ENCODE data around the gene EPHA5. TPM values are rescaled to one million over a fixed set of nuclear protein-coding genes. Genes with fewer than 3 reads are reported as not detected.

EPHA5 gene
- total RNA-seq, 2 donors from 2014 or later, result under 0.01 TPM; not detected in 1

GRCh38 chr4:65302145-65302544 is 368.1 kb downstream of the EPHA5 start:
- 10 to 12% methylated on average over 1 of the region's 1 CpG for WGBS, 2 donors
- Histone ChIP-seq H3K4me3 (no peak overlapping the region), H3K27me3 (no peaks in the 10 kb centered on the region), H3K36me3 (replicated peaks in 1 of 2; ENCODE audit: insufficient read depth in 1 of 2, low read depth in 2 of 2) (no peaks in the 10 kb centered on the region), H3K4me1 (no peaks in the 10 kb centered on the region), H3K27ac (no peak overlapping the region), H3K9me3 (no peaks in the 10 kb centered on the region)
- TF ChIP-seq CTCF (IDR thresholded peaks at IDR 0.05), result no peak
- TF ChIP-seq POLR2A (IDR thresholded peaks at IDR 0.05), result no peak
- ATAC-seq, result no peak
- DNase-seq, result no peak
- intact Hi-C loops (cut with DNase I), result no loop called here

- WGBS, 2 donors, result 60 to 66% methylated on average over 4 of the region's 4 CpGs
- Histone ChIP-seq H3K27ac (no peak overlapping the region), H3K4me3 (no peak overlapping the region), H3K27me3 (no peaks in the 10 kb centered on the region), H3K9me3 (no peaks in the 10 kb centered on the region), H3K4me1 (no peaks in the 10 kb centered on the region), H3K36me3 (replicated peaks in 1 of 2; ENCODE audit: insufficient read depth in 1 of 2, low read depth in 2 of 2) (no peaks in the 10 kb centered on the region)
- DNase-seq, result no peak
- no peak for ATAC-seq
- TF ChIP-seq CTCF (IDR thresholded peaks at IDR 0.05) (no peak), POLR2A (IDR thresholded peaks at IDR 0.05) (no peak)
- intact Hi-C loops (cut with DNase I), result no loop called here
Measured at GRCh38 chr4:65296246-65296645, 374.0 kb downstream of the EPHA5 start.

- peaks cover 0 to 5% (median 0%) of the 10 kb centered on the region in 3 donors for H3K9me3 ChIP-seq
- WGBS, 2 donors, result 39 to 61% methylated on average over 3 of the region's 3 CpGs
- no peak for ATAC-seq
- no peaks in the 10 kb centered on the region for H3K36me3 ChIP-seq (replicated peaks in 1 of 2; ENCODE audit: insufficient read depth in 1 of 2, low read depth in 2 of 2)
- DNase-seq, result no peak
- TF ChIP-seq POLR2A (IDR thresholded peaks at IDR 0.05) (no peak), CTCF (IDR thresholded peaks at IDR 0.05) (no peak)
- H3K4me1 ChIP-seq, result no peaks in the 10 kb centered on the region
- no peak overlapping the region for H3K4me3 ChIP-seq
- intact Hi-C loops (cut with DNase I), result no loop called here
- no peak overlapping the region for H3K27ac ChIP-seq
- no peaks in the 10 kb centered on the region for H3K27me3 ChIP-seq
Measured at GRCh38 chr4:65287071-65287470, 383.2 kb downstream of the EPHA5 start.
